Measurements from ENCODE around the gene PDCD7.

DNA sequence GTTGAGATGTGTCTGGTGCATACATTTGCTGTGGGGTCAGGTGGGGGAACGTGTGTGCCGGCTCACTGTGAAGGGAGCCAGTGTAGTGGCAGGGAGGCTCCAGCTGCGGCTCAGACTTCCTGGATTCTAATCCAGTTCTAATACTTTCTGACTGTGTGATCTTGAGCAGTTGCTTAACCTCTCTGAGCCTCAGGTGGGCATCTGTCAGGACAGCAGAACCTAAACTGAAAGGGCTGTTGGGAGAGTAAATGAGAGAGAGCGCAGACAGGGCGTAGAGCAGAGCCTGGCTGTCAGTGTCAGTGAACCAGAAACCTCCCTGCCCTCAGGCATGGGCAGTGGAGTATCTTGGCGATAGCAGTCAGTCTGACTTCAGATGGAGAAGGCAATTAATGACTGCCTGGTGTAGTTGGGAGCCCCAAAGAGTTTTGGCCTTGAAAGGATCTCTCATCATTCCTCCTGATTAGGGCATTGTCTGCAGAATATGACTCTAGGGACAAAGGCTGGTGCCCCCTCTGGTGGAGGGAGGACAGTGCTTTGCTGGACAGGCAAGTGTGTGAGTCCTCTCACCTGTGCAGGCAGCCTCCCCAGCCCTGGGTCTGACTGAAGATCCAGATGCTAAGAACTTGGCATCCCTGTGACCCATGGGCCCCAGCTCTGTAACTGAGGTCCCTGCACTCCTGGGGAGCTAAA, 47.5 kb downstream of the PDCD7 start:
- peak; percentile 62 for TF ChIP-seq CTCF (conservative IDR thresholded peaks at IDR 0.05; ENCODE audit: low read depth, low read length)
- TF ChIP-seq EZH2 (IDR thresholded peaks at IDR 0.05; ENCODE audit: low read length, unreplicated experiment) = no peak
